Retina (tissue), 1 donor: ENCODE results near the gene CBLN4.

Experiments
- DNase-seq: peaks from one replicate; pipeline ENCODE4 v3.0.0-alpha.2; 2016

Gene CBLN4

GRCh38 chr20:56005389-56005715 lies at the start of gene CBLN4:
TSS of gene CBLN4 (minus strand) at chr20:56005519. CDS start at chr20:56004171, 1,348 bp downstream.
- no peak for DNase-seq

- no peak for DNase-seq
These were observed 37.9 kb upstream of the CBLN4 start for GRCh38 chr20:56043227-56043626.

- no peak for DNase-seq
These were observed 26.9 kb upstream of the CBLN4 start for GRCh38 chr20:56032251-56032650.

- DNase-seq, result no peak
These were observed 13.4 kb upstream of the CBLN4 start for GRCh38 chr20:56018716-56019115.

- no peak for DNase-seq
These were observed 12.9 kb upstream of the CBLN4 start for GRCh38 chr20:56018194-56018593.

- no peak for DNase-seq
These were observed 12.2 kb upstream of the CBLN4 start for GRCh38 chr20:56017560-56017959.

- no peak for DNase-seq
These were observed 9.7 kb upstream of the CBLN4 start for GRCh38 chr20:56014998-56015397.

GRCh38 chr20:56014151-56014550 lies 8.8 kb upstream of the CBLN4 start:
- no peak for DNase-seq

GRCh38 chr20:56004611-56005388 lies 519 bp downstream of the CBLN4 start:
- peak; percentile 65 for DNase-seq

GRCh38 chr20:56004007-56004406 lies 1.3 kb downstream of the CBLN4 start:
- DNase-seq, result peak; percentile 75

- peak; percentile 28 for DNase-seq
These were observed 2.2 kb downstream of the CBLN4 start for GRCh38 chr20:56002908-56003800.

GRCh38 chr20:56001890-56002289 lies 3.4 kb downstream of the CBLN4 start:
- no peak for DNase-seq

GRCh38 chr20:56001106-56001785 lies 4.1 kb downstream of the CBLN4 start:
- DNase-seq, result no peak

GRCh38 chr20:55978550-55978949 lies 26.8 kb downstream of the CBLN4 start:
- no peak for DNase-seq

- peak; percentile 9 for DNase-seq
These were observed 27.4 kb downstream of the CBLN4 start for GRCh38 chr20:55977690-55978459.

- no peak for DNase-seq
These were observed 30.7 kb downstream of the CBLN4 start for GRCh38 chr20:55974491-55975202.

GRCh38 chr20:55964790-55965189 lies 40.5 kb downstream of the CBLN4 start:
- no peak for DNase-seq

- no peak for DNase-seq
These were observed 43.7 kb downstream of the CBLN4 start for GRCh38 chr20:55961376-55962330.

GRCh38 chr20:55953201-55953600 lies 52.1 kb downstream of the CBLN4 start:
- DNase-seq, result no peak

- no peak for DNase-seq
These were observed 57.6 kb downstream of the CBLN4 start for GRCh38 chr20:55947701-55948100.
